B cell (primary cell): ENCODE data around the gene TBK1. TPM values are rescaled to one million over a fixed set of nuclear protein-coding genes. Genes with fewer than 3 reads are reported as not detected.

Experiments
- ATAC-seq: fragments of 200-7000 bp; cut with Tn5 transposase; one replicate; pipeline ENCODE4 v1.10.0; 2021; ENCODE audit warnings: low read depth, mild to moderate bottlenecking, moderate number of reproducible peaks, moderate library complexity
- CTCF ChIA-PET: fragments of 350-600 bp; sonication (Branson Sonifier 250); formaldehyde crosslinking; loops from one replicate; lab custom pipeline; 2021; ENCODE audit warnings: antibody characterized with exemption, inconsistent platforms; lab: Charles Lee
- POLR2A ChIA-PET: fragments of 350-600 bp; sonication (Branson Sonifier 250); formaldehyde crosslinking; loops from one replicate; lab custom pipeline; 2021; ENCODE audit warnings: antibody characterized with exemption; lab: Charles Lee
- DNase-seq: peaks from one replicate; pipeline ENCODE4 v3.0.0; 2013
- H2AFZ ChIP-seq: 2 replicates; pipeline ENCODE4 v1.6.1; 2012; ENCODE audit warnings: mild to moderate bottlenecking, low read depth, low read length; ENCODE audit not compliant: insufficient read depth, poor library complexity, severe bottlenecking
- H3K27ac ChIP-seq, 2 donors: 1 replicate in 1 of 2; 2 replicates in 1 of 2; pipeline ENCODE4 v1.5.1; 2012 to 2013; ENCODE audit warnings: low read length in 2 of 2, mild to moderate bottlenecking in 2 of 2, moderate library complexity in 1 of 2
- H3K27me3 ChIP-seq, 4 experiments: fragments of 200-600 bp in 1 of 4; sonication (generic) in 1 of 4; replicated peaks in 1 of 4; 1 replicate in 2 of 4; 2 replicates in 2 of 4; pipeline versions ENCODE4 v1.6.1 to v1.7.0; 2013 to 2016; ENCODE audit warnings: low read length in 3 of 4, mild to moderate bottlenecking in 2 of 4, mixed read lengths in 1 of 4, moderate library complexity in 1 of 4; ENCODE audit not compliant: insufficient read depth in 4 of 4, control insufficient read depth in 3 of 4; ENCODE audit errors: control extremely low read depth in 1 of 4
- H3K36me3 ChIP-seq, 2 experiments: replicated peaks in 1 of 2; 1 replicate in 1 of 2; 2 replicates in 1 of 2; pipeline versions ENCODE4 v1.6.1 to v1.7.1; 2013; ENCODE audit warnings: low read length in 1 of 2; ENCODE audit not compliant: insufficient read depth in 2 of 2, control insufficient read depth in 1 of 2; ENCODE audit errors: control extremely low read depth in 1 of 2, extremely low read depth in 1 of 2
- H3K4me1 ChIP-seq, 2 donors: fragments of 200-600 bp in 1 of 2; sonication (generic) in 1 of 2; 1 replicate in 1 of 2; 2 replicates in 1 of 2; pipeline versions ENCODE4 v1.5.1 to v1.6.1; 2013 to 2017; ENCODE audit warnings: low read length in 2 of 2; ENCODE audit not compliant: control insufficient read depth in 2 of 2, insufficient read depth in 2 of 2
- H3K4me2 ChIP-seq: replicated peaks from 2 replicates; pipeline ENCODE3; 2012; ENCODE audit warnings: mild to moderate bottlenecking, low read depth, low read length; ENCODE audit not compliant: poor library complexity, severe bottlenecking
- H3K4me3 ChIP-seq, 5 experiments: fragments of 200-600 bp in 1 of 5; sonication (generic) in 1 of 5; 1 replicate in 3 of 5; 2 replicates in 2 of 5; pipeline versions ENCODE4 v1.5.1 to v1.7.0; 2011 to 2016; ENCODE audit warnings: low read length in 4 of 5, mild to moderate bottlenecking in 4 of 5, low read depth in 2 of 5, control low read depth in 1 of 5, moderate library complexity in 1 of 5; ENCODE audit not compliant: insufficient read depth in 1 of 5; ENCODE audit errors: control extremely low read depth in 1 of 5, extremely low read depth in 1 of 5
- H3K79me2 ChIP-seq: fragments of 200-600 bp; sonication (generic); one replicate; pipeline ENCODE4 v1.6.0; 2016; ENCODE audit warnings: low read length; ENCODE audit not compliant: control insufficient read depth, insufficient read depth
- H3K9ac ChIP-seq: fragments of 200-600 bp; sonication (generic); 2 replicates; pipeline ENCODE4 v1.6.1; 2017; ENCODE audit warnings: mild to moderate bottlenecking, low read length, moderate library complexity
- H3K9me3 ChIP-seq, 3 donors: one replicate each; pipeline versions ENCODE4 v1.6.1 to v1.7.1; 2013; ENCODE audit warnings: low read length in 2 of 3; ENCODE audit not compliant: control insufficient read depth in 2 of 3, insufficient read depth in 1 of 3; ENCODE audit errors: control extremely low read depth in 1 of 3
- H4K20me1 ChIP-seq: 2 replicates; pipeline ENCODE4 v1.6.0; 2012; ENCODE audit warnings: mild to moderate bottlenecking, low read length; ENCODE audit not compliant: insufficient read depth, control insufficient read depth, poor library complexity, severe bottlenecking
- H3K27ac Mint-ChIP-seq: one replicate; pipeline ENCODE4 v1.8.0; 2021; ENCODE audit warnings: mixed read lengths
- H3K27me3 Mint-ChIP-seq: one replicate; pipeline ENCODE4 v1.8.0; 2021; ENCODE audit warnings: mixed read lengths
- H3K4me1 Mint-ChIP-seq: one replicate; pipeline ENCODE4 v1.8.0; 2021; ENCODE audit warnings: mixed read lengths
- H3K4me3 Mint-ChIP-seq: one replicate; pipeline ENCODE4 v1.8.0; 2021; ENCODE audit warnings: mixed read lengths
- H3K9me3 Mint-ChIP-seq: one replicate; pipeline ENCODE4 v1.8.0; 2022; ENCODE audit warnings: mixed read lengths; ENCODE audit not compliant: insufficient read depth
- CTCF ChIP-seq: fragments of 200-600 bp; IDR thresholded peaks from one replicate; pipeline ENCODE4 v1.8.0; 2022; ENCODE audit warnings: antibody characterized with exemption, mild to moderate bottlenecking
- EZH2 ChIP-seq: IDR thresholded peaks from 2 replicates; pipeline ENCODE4 v1.6.1; 2012; ENCODE audit warnings: borderline replicate concordance, low read depth, mild to moderate bottlenecking, moderate library complexity, low read length; ENCODE audit not compliant: insufficient read depth, poor library complexity, severe bottlenecking
- WGBS: methylation state at CpG from one replicate; pipeline ENCODE4 v1.1.5; 2013; ENCODE audit warnings: missing lambda C conversion rate; ENCODE audit not compliant: insufficient coverage; 5-methylcytosine and 5-hydroxymethylcytosine counted together
- intact Hi-C: fragments of 100-400 bp; cut with micrococcal nuclease; formaldehyde crosslinking; loops from one replicate; pipeline ENCODE4 v1.10.0; 2022
- polyA plus RNA-seq: library from polyadenylated mRNA; depleted of rRNA; stranded (reverse); fragments of >200 nt; gene quantifications from 2 replicates; pipeline ENCODE4 v1.2.3, GENCODE V29; 2012
- total RNA-seq, 2 donors: library from RNA; stranded (reverse); fragments of 120-200 nt in 1 of 2; gene quantifications; 1 replicate in 1 of 2; 2 replicates in 1 of 2; pipeline versions ENCODE4 v1.2.3 to v1.2.4, GENCODE V29; 2013 to 2022

Gene TBK1
- total and polyA plus RNA-seq, 2 donors (not counting 1 experiment from before 2014, with no cell fraction given), result 10.4 to 46.9 TPM

GRCh38 chr12:64544371-64545080 is 92.6 kb downstream of the TBK1 start:
- ATAC-seq (no peak), DNase-seq (no peak)
- H3K27ac Mint-ChIP-seq, result no peak overlapping the region
- CTCF ChIA-PET, result interaction anchor here (0.7 to 1.9 kb wide), 3 partner anchors 151 to 175 kb away, joined by 3 to 15 read pairs (median 8); no protein-coding TSS in a partner anchor
- no peak overlapping the region for H3K4me3 Mint-ChIP-seq
- H3K27me3 Mint-ChIP-seq, result peaks cover 14% of the 10 kb centered on the region
- no peak overlapping the region for H3K27ac ChIP-seq
- H3K4me3 ChIP-seq, result no peak overlapping the region
- TF ChIP-seq EZH2 (no peak), CTCF (no peak)
- H3K4me1 Mint-ChIP-seq, result no peaks in the 10 kb centered on the region
- H3K4me1 ChIP-seq, result no peaks in the 10 kb centered on the region
- peaks cover 2% of the 10 kb centered on the region for H3K9me3 Mint-ChIP-seq
- no peak overlapping the region for H3K4me2 ChIP-seq
- intact Hi-C loops, result no loop called here
- no peaks in the 10 kb centered on the region for H3K36me3 ChIP-seq
- H2AFZ ChIP-seq, result no peak overlapping the region
- no peaks in the 10 kb centered on the region for H4K20me1 ChIP-seq
- WGBS, result 82% methylated on average over 4 of the region's 8 CpGs
- H3K27me3 ChIP-seq, result no peaks in the 10 kb centered on the region
- no peaks in the 10 kb centered on the region for H3K79me2 ChIP-seq
- peaks cover 0 to 7% (median 0%) of the 10 kb centered on the region in 3 donors for H3K9me3 ChIP-seq
- POLR2A ChIA-PET, result no interaction called here
- H3K9ac ChIP-seq, result no peak overlapping the region

- DNase-seq (no peak), ATAC-seq (no peak)
- Histone ChIP-seq H4K20me1 (no peaks in the 10 kb centered on the region), H2AFZ (no peak overlapping the region), H3K4me2 (no peak overlapping the region), H3K4me3 (no peak overlapping the region), H3K79me2 (no peaks in the 10 kb centered on the region), H3K9ac (no peak overlapping the region), H3K9me3 (peaks cover 0 to 7% (median 0%) of the 10 kb centered on the region in 3 donors), H3K36me3 (no peaks in the 10 kb centered on the region), H3K27ac (no peak overlapping the region), H3K27me3 (no peaks in the 10 kb centered on the region), H3K4me1 (peaks cover 0 to 3% of the 10 kb centered on the region in 2 donors)
- ChIA-PET POLR2A (no interaction called here), CTCF (interaction anchor here (0.7 to 1.9 kb wide), 4 partner anchors 18 to 174 kb away, joined by 3 to 15 read pairs (median 6); no protein-coding TSS in a partner anchor)
- no peak for TF ChIP-seq EZH2
- TF ChIP-seq CTCF, result no peak
- peaks cover 2% of the 10 kb centered on the region for H3K9me3 Mint-ChIP-seq
- intact Hi-C loops, result no loop called here
- no peak overlapping the region for H3K4me3 Mint-ChIP-seq
- WGBS, result 74% methylated on average over 2 of the region's 3 CpGs
- no peak overlapping the region for H3K27ac Mint-ChIP-seq
- H3K4me1 Mint-ChIP-seq, result no peaks in the 10 kb centered on the region
- H3K27me3 Mint-ChIP-seq, result peaks cover 14% of the 10 kb centered on the region
These were observed 93.1 kb downstream of the TBK1 start for GRCh38 chr12:64545081-64545382.
